DND-41 (cell line): ENCODE data around the gene FLT3LG.
A peak's percentile ranks its signal among the peaks of the same experiment; 100 is the strongest.

ENCODE experiments used
- ATAC-seq: fragments of 200-7000 bp; cut with Tn5 transposase; 3 replicates; pipeline ENCODE4 v1.9.1; 2021; ENCODE audit warnings: low read depth; ENCODE audit not compliant: insufficient read depth
- DNase-seq: peaks from one replicate; pipeline ENCODE4 v3.0.0-alpha.2; 2020
- H2AFZ ChIP-seq: 2 replicates; pipeline ENCODE4 v1.6.0; 2012; ENCODE audit warnings: low read depth, low read length
- H3K27ac ChIP-seq: 2 replicates; pipeline ENCODE4 v1.5.1; 2012; ENCODE audit warnings: low read length, inconsistent platforms
- H3K27me3 ChIP-seq: fragments of 200-600 bp; sonication (generic); 2 replicates; pipeline ENCODE4 v1.6.0; 2012; ENCODE audit warnings: low read length, mild to moderate bottlenecking, inconsistent platforms; ENCODE audit not compliant: insufficient read depth, poor library complexity
- H3K36me3 ChIP-seq: 2 replicates; pipeline ENCODE4 v1.5.1; 2012; ENCODE audit warnings: low read length, inconsistent platforms; ENCODE audit not compliant: insufficient read depth
- H3K4me1 ChIP-seq: 2 replicates; pipeline ENCODE4 v1.5.1; 2012; ENCODE audit warnings: mild to moderate bottlenecking, low read length; ENCODE audit not compliant: insufficient read depth
- H3K4me2 ChIP-seq: 2 replicates; pipeline ENCODE4 v1.6.0; 2012; ENCODE audit warnings: mild to moderate bottlenecking, moderate library complexity, low read length, inconsistent platforms; ENCODE audit not compliant: insufficient read depth
- H3K4me3 ChIP-seq, 2 experiments: fragments of 200-600 bp in 1 of 2; shearing (Covaris generic) in 1 of 2; 2 replicates each; pipeline ENCODE4 v1.5.1; 2012 to 2016; ENCODE audit warnings: inconsistent platforms in 2 of 2, low read length in 2 of 2, mild to moderate bottlenecking in 2 of 2, low read depth in 1 of 2, moderate library complexity in 1 of 2
- H3K79me2 ChIP-seq: 2 replicates; pipeline ENCODE4 v1.6.0; 2012; ENCODE audit warnings: low read length, inconsistent platforms; ENCODE audit not compliant: insufficient read depth
- H3K9ac ChIP-seq: 2 replicates; pipeline ENCODE4 v1.6.0; 2012; ENCODE audit warnings: low read depth, mild to moderate bottlenecking, inconsistent platforms, low read length, moderate library complexity
- H3K9me3 ChIP-seq: 2 replicates; pipeline ENCODE4 v1.5.1; 2012; ENCODE audit warnings: low read length, moderate library complexity, mild to moderate bottlenecking, inconsistent platforms; ENCODE audit not compliant: insufficient read depth, severe bottlenecking
- H4K20me1 ChIP-seq: 2 replicates; pipeline ENCODE4 v1.6.0; 2012; ENCODE audit warnings: low read length; ENCODE audit not compliant: insufficient read depth
- EZH2 ChIP-seq: IDR thresholded peaks from 3 replicates; pipeline ENCODE4 v1.6.1; 2012; ENCODE audit warnings: borderline replicate concordance, low read depth, mild to moderate bottlenecking, moderate library complexity, low read length, inconsistent platforms; ENCODE audit not compliant: severe bottlenecking
- TF ChIP-seq, protein P1 (sequence below): IDR thresholded peaks from 2 replicates; pipeline ENCODE4 v1.5.1; 2012; ENCODE audit warnings: borderline replicate concordance, low read length, moderate library complexity, mild to moderate bottlenecking; ENCODE audit not compliant: poor library complexity, severe bottlenecking; ENCODE audit errors: extremely low read depth

The FLT3LG gene

DNA sequence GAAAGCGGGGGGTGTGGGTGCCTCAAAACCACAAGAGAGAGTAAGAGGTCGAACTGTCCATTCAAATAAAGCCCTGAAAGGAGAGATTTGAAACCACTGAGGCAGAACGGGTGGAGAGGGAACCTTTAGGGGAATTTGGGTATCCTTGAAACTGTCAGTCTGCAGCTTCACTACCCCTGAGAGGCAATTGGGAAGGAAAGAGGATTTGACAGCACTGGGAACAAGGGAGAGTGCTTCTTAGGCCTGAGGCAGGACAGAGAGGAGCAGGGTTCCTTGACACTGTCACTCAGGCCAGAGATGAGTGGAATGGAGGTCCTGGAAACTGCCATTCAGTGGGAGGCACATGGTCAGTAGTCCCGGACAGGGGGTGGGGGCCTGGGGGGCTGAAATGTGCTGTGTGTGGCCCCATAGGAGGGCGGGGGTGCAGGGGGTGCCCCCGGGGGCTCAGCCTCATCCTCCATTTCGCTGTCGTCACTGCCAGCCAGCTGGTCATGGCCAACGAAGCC is 43.8 kb upstream of the FLT3LG start:
- Histone ChIP-seq H3K36me3 (no peaks in the 10 kb centered on the region), H3K9me3 (no peaks in the 10 kb centered on the region), H3K79me2 (no peaks in the 10 kb centered on the region), H3K4me1 (no peaks in the 10 kb centered on the region), H3K27ac (no peak overlapping the region), H2AFZ (no peak overlapping the region), H4K20me1 (no peaks in the 10 kb centered on the region), H3K27me3 (no peaks in the 10 kb centered on the region), H3K4me3 (no peak overlapping the region), H3K4me2 (no peak overlapping the region), H3K9ac (no peak overlapping the region)
- ATAC-seq (no peak), DNase-seq (no peak)
- no peak for TF ChIP-seq EZH2
- TF ChIP-seq, protein P1, sequence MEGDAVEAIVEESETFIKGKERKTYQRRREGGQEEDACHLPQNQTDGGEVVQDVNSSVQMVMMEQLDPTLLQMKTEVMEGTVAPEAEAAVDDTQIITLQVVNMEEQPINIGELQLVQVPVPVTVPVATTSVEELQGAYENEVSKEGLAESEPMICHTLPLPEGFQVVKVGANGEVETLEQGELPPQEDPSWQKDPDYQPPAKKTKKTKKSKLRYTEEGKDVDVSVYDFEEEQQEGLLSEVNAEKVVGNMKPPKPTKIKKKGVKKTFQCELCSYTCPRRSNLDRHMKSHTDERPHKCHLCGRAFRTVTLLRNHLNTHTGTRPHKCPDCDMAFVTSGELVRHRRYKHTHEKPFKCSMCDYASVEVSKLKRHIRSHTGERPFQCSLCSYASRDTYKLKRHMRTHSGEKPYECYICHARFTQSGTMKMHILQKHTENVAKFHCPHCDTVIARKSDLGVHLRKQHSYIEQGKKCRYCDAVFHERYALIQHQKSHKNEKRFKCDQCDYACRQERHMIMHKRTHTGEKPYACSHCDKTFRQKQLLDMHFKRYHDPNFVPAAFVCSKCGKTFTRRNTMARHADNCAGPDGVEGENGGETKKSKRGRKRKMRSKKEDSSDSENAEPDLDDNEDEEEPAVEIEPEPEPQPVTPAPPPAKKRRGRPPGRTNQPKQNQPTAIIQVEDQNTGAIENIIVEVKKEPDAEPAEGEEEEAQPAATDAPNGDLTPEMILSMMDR = no peak

DNA sequence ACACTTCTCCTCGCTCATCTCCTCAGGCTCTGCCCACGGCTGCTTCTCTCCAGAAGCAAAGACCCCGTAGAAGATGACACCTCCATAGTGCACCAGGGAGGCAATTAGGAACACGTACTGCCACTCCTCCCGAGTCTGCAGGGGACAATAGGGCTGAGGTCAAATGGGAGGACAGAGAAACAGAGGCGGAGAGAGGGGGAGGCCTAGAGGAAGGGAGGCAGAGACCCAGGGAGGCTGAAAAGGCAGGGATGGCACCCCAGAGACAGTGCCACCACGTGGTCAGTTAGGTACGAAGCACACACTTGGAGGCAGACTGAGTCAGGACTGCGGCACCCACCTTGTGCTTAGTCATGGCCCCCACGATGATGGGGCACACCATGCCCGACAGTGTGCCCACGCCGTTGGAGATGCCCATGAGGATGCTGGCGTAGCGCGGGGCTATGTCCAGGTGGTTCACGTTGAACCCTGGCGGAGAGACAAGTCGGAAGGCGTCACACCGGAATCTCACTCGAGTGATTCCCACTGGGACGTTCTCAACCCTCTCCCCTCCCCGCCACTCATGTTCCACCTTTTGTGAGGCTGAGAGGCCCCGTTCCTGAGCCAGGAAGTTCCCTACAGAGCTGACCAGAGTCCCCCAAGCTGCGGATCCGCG is 43.2 kb upstream of the FLT3LG start:
- Histone ChIP-seq H2AFZ (no peak overlapping the region), H3K9me3 (no peaks in the 10 kb centered on the region), H3K4me1 (no peaks in the 10 kb centered on the region), H3K4me2 (no peak overlapping the region), H3K79me2 (no peaks in the 10 kb centered on the region), H3K4me3 (no peak overlapping the region), H3K36me3 (no peaks in the 10 kb centered on the region), H3K27me3 (no peaks in the 10 kb centered on the region), H4K20me1 (no peaks in the 10 kb centered on the region), H3K9ac (no peak overlapping the region), H3K27ac (no peak overlapping the region)
- ATAC-seq = peak; percentile 69
- TF ChIP-seq, protein P1 = peak; percentile 62
- TF ChIP-seq EZH2 = no peak
- peak; percentile 27 for DNase-seq

DNA sequence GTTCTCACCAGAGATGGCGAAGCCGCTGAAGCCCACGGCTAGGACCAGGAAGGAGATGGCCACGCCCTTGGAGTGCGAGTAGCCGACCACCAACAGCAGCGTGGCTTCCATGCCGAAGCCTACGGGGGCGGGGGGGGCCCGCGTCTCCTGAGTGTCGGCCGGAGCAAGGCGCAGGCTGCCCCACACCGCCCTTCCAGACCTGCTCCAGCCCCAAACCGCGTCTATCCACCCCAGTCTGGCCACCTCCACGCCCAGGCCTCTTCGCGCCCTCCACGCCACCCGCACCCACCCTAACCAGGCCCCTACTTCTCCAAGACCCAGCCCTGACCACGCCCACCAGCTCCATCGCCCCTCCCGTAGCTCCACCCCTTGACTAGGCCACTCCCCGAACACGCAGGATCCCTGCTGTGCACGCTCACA is 42.7 kb upstream of the FLT3LG start:
- ATAC-seq (peak; percentile 35; the same call in 1 of the 3 replicates), DNase-seq (peak; percentile 42)
- Histone ChIP-seq H3K79me2 (no peaks in the 10 kb centered on the region), H3K4me2 (no peak overlapping the region), H3K9ac (no peak overlapping the region), H2AFZ (no peak overlapping the region), H3K27me3 (no peaks in the 10 kb centered on the region), H3K4me3 (no peak overlapping the region), H3K36me3 (no peaks in the 10 kb centered on the region), H3K4me1 (no peaks in the 10 kb centered on the region), H3K27ac (no peak overlapping the region), H4K20me1 (no peaks in the 10 kb centered on the region), H3K9me3 (no peaks in the 10 kb centered on the region)
- TF ChIP-seq EZH2 = no peak
- TF ChIP-seq, protein P1 = no peak
